Measurements from ENCODE around the gene RUNX2.

Gene RUNX2

GRCh38 chr6:45587229-45588060 is 259.3 kb downstream of the RUNX2 start:
- no peak overlapping the region for H3K4me3 ChIP-seq (ENCODE audit: control insufficient read depth, low read depth, low read length)
- TF ChIP-seq CTCF (conservative IDR thresholded peaks at IDR 0.05; ENCODE audit: control insufficient read depth, insufficient read depth, low read depth, low read length): no peak
- DNase-seq (ENCODE audit: low read depth): no peak

GRCh38 chr6:45589367-45589766 is 261.2 kb downstream of the RUNX2 start:
- no peak overlapping the region for H3K4me3 ChIP-seq (ENCODE audit: control insufficient read depth, low read depth, low read length)
- no peak for DNase-seq (ENCODE audit: low read depth)
- TF ChIP-seq CTCF (conservative IDR thresholded peaks at IDR 0.05; ENCODE audit: control insufficient read depth, insufficient read depth, low read depth, low read length): no peak

- DNase-seq (ENCODE audit: low read depth): peak; percentile 92
- no peak for TF ChIP-seq CTCF (conservative IDR thresholded peaks at IDR 0.05; ENCODE audit: control insufficient read depth, insufficient read depth, low read depth, low read length)
- no peak overlapping the region for H3K4me3 ChIP-seq (ENCODE audit: control insufficient read depth, low read depth, low read length)
These were observed 262.1 kb downstream of the RUNX2 start for GRCh38 chr6:45590226-45590625.

- no peak for TF ChIP-seq CTCF (conservative IDR thresholded peaks at IDR 0.05; ENCODE audit: control insufficient read depth, insufficient read depth, low read depth, low read length)
- H3K4me3 ChIP-seq (ENCODE audit: control insufficient read depth, low read depth, low read length): no peak overlapping the region
- peak; percentile 75 for DNase-seq (ENCODE audit: low read depth)
These were observed 262.6 kb downstream of the RUNX2 start for GRCh38 chr6:45590696-45591184.

- DNase-seq (ENCODE audit: low read depth): peak; percentile 21
- H3K4me3 ChIP-seq (ENCODE audit: control insufficient read depth, low read depth, low read length): no peak overlapping the region
- TF ChIP-seq CTCF (conservative IDR thresholded peaks at IDR 0.05; ENCODE audit: control insufficient read depth, insufficient read depth, low read depth, low read length): no peak
These were observed 263.2 kb downstream of the RUNX2 start for GRCh38 chr6:45591306-45591705.

- no peak for TF ChIP-seq CTCF (conservative IDR thresholded peaks at IDR 0.05; ENCODE audit: control insufficient read depth, insufficient read depth, low read depth, low read length)
- no peak for DNase-seq (ENCODE audit: low read depth)
- H3K4me3 ChIP-seq (ENCODE audit: control insufficient read depth, low read depth, low read length): no peak overlapping the region
These were observed 263.8 kb downstream of the RUNX2 start for GRCh38 chr6:45591890-45592289.
